Neural cell (in vitro differentiated cells): ENCODE measurements around the gene DPF1. TPM values are rescaled to one million over a fixed set of nuclear protein-coding genes. Genes with fewer than 3 reads are reported as not detected.

Source experiments
- H2AFZ ChIP-seq: fragments of 200-600, 300-800 bp; sonication (generic), shearing (Covaris generic); 2 replicates; pipeline ENCODE4 v1.6.0; 2014; ENCODE audit warnings: low read depth, mild to moderate bottlenecking, antibody characterized with exemption, low read length, moderate library complexity
- H3F3A ChIP-seq: fragments of 200-600 bp; shearing (Covaris generic); 2 replicates; pipeline ENCODE4 v1.6.1; 2016; ENCODE audit warnings: mild to moderate bottlenecking, moderate library complexity, mixed read lengths, antibody characterized with exemption, low read length; ENCODE audit not compliant: insufficient read depth, poor library complexity, severe bottlenecking
- H3K27ac ChIP-seq: fragments of 200-600, 300-800 bp; sonication (generic), shearing (Covaris generic); 2 replicates; pipeline ENCODE4 v1.5.1; 2014; ENCODE audit warnings: mild to moderate bottlenecking, low read length, moderate library complexity
- H3K27me3 ChIP-seq: fragments of 300-800, 200-600 bp; sonication (generic), shearing (Covaris generic); 2 replicates; pipeline ENCODE4 v1.6.0; 2014; ENCODE audit warnings: mild to moderate bottlenecking, low read depth, low read length, moderate library complexity; ENCODE audit not compliant: insufficient read depth
- H3K36me3 ChIP-seq: fragments of 300-800, 200-600 bp; sonication (generic), shearing (Covaris generic); 2 replicates; pipeline ENCODE4 v1.5.1; 2014; ENCODE audit warnings: mild to moderate bottlenecking, antibody characterized with exemption, low read length, moderate library complexity; ENCODE audit not compliant: insufficient read depth
- H3K4me2 ChIP-seq: fragments of 300-800, 200-600 bp; sonication (generic), shearing (Covaris generic); 2 replicates; pipeline ENCODE4 v1.6.0; 2014; ENCODE audit warnings: mild to moderate bottlenecking, low read length
- H3K4me3 ChIP-seq: fragments of 300-800, 200-600 bp; sonication (generic), shearing (Covaris generic); 2 replicates; pipeline ENCODE4 v1.5.1; 2014; ENCODE audit warnings: mild to moderate bottlenecking, low read length, moderate library complexity
- H3K79me2 ChIP-seq: fragments of 200-600 bp; shearing (Covaris generic); replicated peaks from 2 replicates; pipeline ENCODE4 v1.6.0; 2014; ENCODE audit warnings: mild to moderate bottlenecking, low read length, moderate library complexity; ENCODE audit not compliant: insufficient read depth
- H3K9ac ChIP-seq: fragments of 300-800, 200-600 bp; sonication (generic), shearing (Covaris generic); 2 replicates; pipeline ENCODE4 v1.6.1; 2016; ENCODE audit warnings: mild to moderate bottlenecking, low read length, mixed read lengths
- H3K9me2 ChIP-seq: fragments of 200-600 bp; shearing (Covaris generic); 2 replicates; pipeline ENCODE4 v1.6.1; 2016; ENCODE audit warnings: mild to moderate bottlenecking, low read length, mixed read lengths; ENCODE audit not compliant: insufficient read depth
- H3K9me3 ChIP-seq: fragments of 200-600, 300-800 bp; sonication (generic), shearing (Covaris generic); 2 replicates; pipeline ENCODE4 v1.6.1; 2016; ENCODE audit warnings: mild to moderate bottlenecking, mixed run types, low read length, moderate library complexity, mixed read lengths
- H4K20me1 ChIP-seq: fragments of 200-600 bp; shearing (Covaris generic); 2 replicates; pipeline ENCODE4 v1.6.1; 2016; ENCODE audit warnings: mild to moderate bottlenecking, mixed run types; ENCODE audit not compliant: insufficient read depth
- CTCF ChIP-seq: fragments of 450-650 bp; IDR thresholded peaks from 2 replicates; pipeline ENCODE4 v1.5.1; 2014; ENCODE audit warnings: antibody characterized with exemption, mild to moderate bottlenecking, moderate library complexity; ENCODE audit not compliant: poor library complexity, severe bottlenecking
- EP300 ChIP-seq: fragments of 450-650 bp; conservative IDR thresholded peaks from 2 replicates; pipeline ENCODE4 v1.6.1; 2014; ENCODE audit warnings: antibody characterized with exemption, mild to moderate bottlenecking, moderate library complexity; ENCODE audit not compliant: poor library complexity, severe bottlenecking
- EZH2 ChIP-seq: fragments of 200-600, 300-800 bp; shearing (Covaris generic), sonication (generic); IDR thresholded peaks from 2 replicates; pipeline ENCODE4 v1.6.1; 2014; ENCODE audit warnings: antibody characterized with exemption, low read length, borderline replicate concordance, mild to moderate bottlenecking; ENCODE audit not compliant: insufficient read depth, poor library complexity, severe bottlenecking
- MXI1 ChIP-seq: fragments of 450-650 bp; conservative IDR thresholded peaks from 2 replicates; pipeline ENCODE4 v1.6.1; 2014; ENCODE audit warnings: antibody characterized with exemption, mild to moderate bottlenecking; ENCODE audit not compliant: poor library complexity, severe bottlenecking
- POLR2AphosphoS5 ChIP-seq: IDR thresholded peaks from 2 replicates; pipeline ENCODE4 v1.6.1; 2012
- RAD21 ChIP-seq: fragments of 450-650 bp; conservative IDR thresholded peaks from 2 replicates; pipeline ENCODE4 v1.6.1; 2014; ENCODE audit warnings: antibody characterized with exemption, mild to moderate bottlenecking, moderate library complexity
- REST ChIP-seq: IDR thresholded peaks from 2 replicates; pipeline ENCODE4 v1.6.1; 2012; ENCODE audit warnings: borderline replicate concordance
- SMC3 ChIP-seq: fragments of 450-650 bp; conservative IDR thresholded peaks from 2 replicates; pipeline ENCODE4 v1.6.1; 2014; ENCODE audit warnings: antibody characterized with exemption, mild to moderate bottlenecking, moderate library complexity; ENCODE audit not compliant: poor library complexity
- TAF1 ChIP-seq: IDR thresholded peaks from 2 replicates; pipeline ENCODE4 v1.6.1; 2012; ENCODE audit warnings: low read depth
- polyA plus RNA-seq: library from polyadenylated mRNA; depleted of rRNA; stranded (reverse); fragments of >200 nt; gene quantifications from 2 replicates; pipeline ENCODE4 v1.2.3, GENCODE V29; 2014

DPF1 gene
- polyA plus RNA-seq, 1 donor from 2014 or later, result 118 TPM

- Histone ChIP-seq H3K79me2 (no peaks in the 10 kb centered on the region), H3K9me2 (no peaks in the 10 kb centered on the region), H3K9ac (no peak overlapping the region), H3F3A (no peaks in the 10 kb centered on the region), H3K36me3 (no peaks in the 10 kb centered on the region), H3K27ac (no peak overlapping the region), H3K4me2 (no peak overlapping the region), H3K9me3 (no peaks in the 10 kb centered on the region), H3K27me3 (no peaks in the 10 kb centered on the region), H2AFZ (no peak overlapping the region), H3K4me3 (no peak overlapping the region), H4K20me1 (no peaks in the 10 kb centered on the region)
- TF ChIP-seq EZH2, result no peak
- no peak for TF ChIP-seq RAD21
- TF ChIP-seq EP300, result no peak
- TF ChIP-seq CTCF, result no peak
- no peak for TF ChIP-seq SMC3
- TF ChIP-seq REST, result no peak
- TF ChIP-seq MXI1, result no peak
- no peak for TF ChIP-seq POLR2AphosphoS5
- no peak for TF ChIP-seq TAF1
These were observed 23.8 kb upstream of the DPF1 start for GRCh38 chr19:38247734-38248268.

- Histone ChIP-seq H3K9me3 (no peaks in the 10 kb centered on the region), H3K27me3 (no peaks in the 10 kb centered on the region), H3F3A (no peaks in the 10 kb centered on the region), H3K27ac (no peak overlapping the region), H3K4me3 (no peak overlapping the region), H3K79me2 (no peaks in the 10 kb centered on the region), H3K9ac (no peak overlapping the region), H4K20me1 (no peaks in the 10 kb centered on the region), H3K36me3 (no peaks in the 10 kb centered on the region), H2AFZ (no peak overlapping the region), H3K9me2 (no peaks in the 10 kb centered on the region), H3K4me2 (no peak overlapping the region)
- TF ChIP-seq TAF1 (no peak), CTCF (no peak), MXI1 (no peak), RAD21 (no peak), EP300 (no peak), POLR2AphosphoS5 (no peak), SMC3 (no peak), EZH2 (no peak)
These were observed 23.1 kb upstream of the DPF1 start for GRCh38 chr19:38247126-38247525.
